Activated naive CD8-positive, alpha-beta T cell treated with anti-CD3 and anti-CD28 coated beads for 36 hours (primary cell): ENCODE results near the gene ZNF462. TPM values are rescaled to one million over a fixed set of nuclear protein-coding genes. Genes with fewer than 3 reads are reported as not detected.

ENCODE experiments used
- DNase-seq: peaks from one replicate; pipeline ENCODE4 v3.0.0; 2021
- H3K27ac Mint-ChIP-seq: one replicate; pipeline ENCODE4 v1.8.0; 2022; ENCODE audit warnings: mild to moderate bottlenecking, moderate library complexity, mixed read lengths
- H3K27me3 Mint-ChIP-seq: one replicate; pipeline ENCODE4 v1.8.0; 2022; ENCODE audit warnings: mild to moderate bottlenecking, mixed read lengths
- H3K36me3 Mint-ChIP-seq: one replicate; pipeline ENCODE4 v1.8.0; 2021; ENCODE audit warnings: mild to moderate bottlenecking, mixed read lengths
- H3K4me1 Mint-ChIP-seq: one replicate; pipeline ENCODE4 v1.8.0; 2021; ENCODE audit warnings: mixed read lengths
- H3K4me3 Mint-ChIP-seq: one replicate; pipeline ENCODE4 v1.8.0; 2022; ENCODE audit warnings: mild to moderate bottlenecking, moderate library complexity, mixed read lengths
- H3K9me3 Mint-ChIP-seq: one replicate; pipeline ENCODE4 v1.8.0; 2022; ENCODE audit warnings: mixed read lengths
- total RNA-seq, 2 experiments: library from RNA; stranded (reverse); gene quantifications; one replicate each; pipeline ENCODE4 v1.2.3, GENCODE V29; 2021

ZNF462 gene
- total RNA-seq, 2 experiments from 2014 or later: 0.23 TPM; not detected in 1

GRCh38 chr9:106859957-106860720 is 2.8 kb upstream of the ZNF462 start:
- Mint-ChIP-seq H3K4me1 (peaks cover 25% of the 10 kb centered on the region), H3K4me3 (no peak overlapping the region), H3K9me3 (peaks cover 2% of the 10 kb centered on the region), H3K27ac (no peak overlapping the region), H3K27me3 (peaks cover 74% of the 10 kb centered on the region), H3K36me3 (peaks cover 5% of the 10 kb centered on the region)
- no peak for DNase-seq

GRCh38 chr9:106860721-106861639 is 2.0 kb upstream of the ZNF462 start:
- Mint-ChIP-seq H3K27ac (no peak overlapping the region), H3K9me3 (peaks cover 2% of the 10 kb centered on the region), H3K36me3 (peaks cover 5% of the 10 kb centered on the region), H3K4me3 (no peak overlapping the region), H3K27me3 (peaks cover 83% of the 10 kb centered on the region), H3K4me1 (peaks cover 25% of the 10 kb centered on the region)
- DNase-seq: no peak

- DNase-seq: no peak
- Mint-ChIP-seq H3K27ac (no peak overlapping the region), H3K4me3 (no peak overlapping the region), H3K36me3 (peaks cover 5% of the 10 kb centered on the region), H3K9me3 (peaks cover 2% of the 10 kb centered on the region), H3K27me3 (peaks cover 84% of the 10 kb centered on the region), H3K4me1 (peaks cover 25% of the 10 kb centered on the region)
Observed at GRCh38 chr9:106861640-106862109, 1.3 kb upstream of the ZNF462 start.

- H3K27me3 Mint-ChIP-seq: peaks cover 79% of the 10 kb centered on the region
- H3K4me1 Mint-ChIP-seq: peaks cover 25% of the 10 kb centered on the region
- H3K4me3 Mint-ChIP-seq: peak overlapping the region; percentile 70
- no peak for DNase-seq
- H3K9me3 Mint-ChIP-seq: peaks cover 2% of the 10 kb centered on the region
- no peak overlapping the region for H3K27ac Mint-ChIP-seq
- H3K36me3 Mint-ChIP-seq: peaks cover 5% of the 10 kb centered on the region
Observed at GRCh38 chr9:106862110-106862820, 701 bp upstream of the ZNF462 start.

- Mint-ChIP-seq H3K4me1 (peaks cover 25% of the 10 kb centered on the region), H3K27me3 (peaks cover 69% of the 10 kb centered on the region), H3K36me3 (peaks cover 5% of the 10 kb centered on the region), H3K27ac (no peak overlapping the region), H3K9me3 (peaks cover 2% of the 10 kb centered on the region), H3K4me3 (no peak overlapping the region)
- DNase-seq: no peak
Observed at GRCh38 chr9:106864373-106865143, 1.6 kb downstream of the ZNF462 start.

- no peak for DNase-seq
- Mint-ChIP-seq H3K27me3 (peaks cover 52% of the 10 kb centered on the region), H3K4me3 (no peak overlapping the region), H3K9me3 (no peaks in the 10 kb centered on the region), H3K27ac (no peak overlapping the region), H3K36me3 (peaks cover 3% of the 10 kb centered on the region), H3K4me1 (peaks cover 17% of the 10 kb centered on the region)
Observed at GRCh38 chr9:106866243-106866642, 3.3 kb downstream of the ZNF462 start.

GRCh38 chr9:106867286-106867685 is 4.3 kb downstream of the ZNF462 start:
- DNase-seq: no peak

GRCh38 chr9:106868087-106868486 is 5.1 kb downstream of the ZNF462 start:
- Mint-ChIP-seq H3K4me1 (peaks cover 4% of the 10 kb centered on the region), H3K27me3 (peaks cover 34% of the 10 kb centered on the region), H3K27ac (no peak overlapping the region), H3K36me3 (no peaks in the 10 kb centered on the region), H3K9me3 (no peaks in the 10 kb centered on the region), H3K4me3 (no peak overlapping the region)
- DNase-seq: no peak

More at GRCh38 chr9:106867286-106867685, 4.3 kb downstream of the ZNF462 start:
- Mint-ChIP-seq H3K27me3 (peaks cover 42% of the 10 kb centered on the region), H3K36me3 (no peaks in the 10 kb centered on the region), H3K27ac (no peak overlapping the region), H3K4me1 (peaks cover 10% of the 10 kb centered on the region), H3K9me3 (no peaks in the 10 kb centered on the region), H3K4me3 (no peak overlapping the region)

- DNase-seq: no peak
- H3K27ac Mint-ChIP-seq: no peak overlapping the region
- no peaks in the 10 kb centered on the region for H3K36me3 Mint-ChIP-seq
- H3K4me1 Mint-ChIP-seq: peaks cover under 1% of the 10 kb centered on the region
- H3K27me3 Mint-ChIP-seq: peaks cover 29% of the 10 kb centered on the region
- H3K4me3 Mint-ChIP-seq: no peak overlapping the region
- H3K9me3 Mint-ChIP-seq: no peaks in the 10 kb centered on the region
Observed at GRCh38 chr9:106868565-106868964, 5.6 kb downstream of the ZNF462 start.

- Mint-ChIP-seq H3K4me3 (no peak overlapping the region), H3K27me3 (peaks cover 24% of the 10 kb centered on the region), H3K4me1 (no peaks in the 10 kb centered on the region), H3K27ac (no peak overlapping the region), H3K36me3 (no peaks in the 10 kb centered on the region), H3K9me3 (no peaks in the 10 kb centered on the region)
- no peak for DNase-seq
Observed at GRCh38 chr9:106869028-106869427, 6.1 kb downstream of the ZNF462 start.

- H3K27me3 Mint-ChIP-seq: peaks cover 20% of the 10 kb centered on the region
- H3K27ac Mint-ChIP-seq: no peak overlapping the region
- no peak overlapping the region for H3K4me3 Mint-ChIP-seq
- H3K9me3 Mint-ChIP-seq: no peaks in the 10 kb centered on the region
- no peaks in the 10 kb centered on the region for H3K36me3 Mint-ChIP-seq
- H3K4me1 Mint-ChIP-seq: no peaks in the 10 kb centered on the region
- DNase-seq: no peak
Observed at GRCh38 chr9:106869458-106869857, 6.5 kb downstream of the ZNF462 start.

- Mint-ChIP-seq H3K4me3 (no peak overlapping the region), H3K4me1 (no peaks in the 10 kb centered on the region)
- DNase-seq: no peak
Observed at GRCh38 chr9:106872641-106873040, 9.7 kb downstream of the ZNF462 start.

GRCh38 chr9:106874031-106874430 is 11.1 kb downstream of the ZNF462 start:
- no peak overlapping the region for H3K27ac Mint-ChIP-seq
- H3K9me3 Mint-ChIP-seq: no peaks in the 10 kb centered on the region
- no peaks in the 10 kb centered on the region for H3K36me3 Mint-ChIP-seq
- H3K4me3 Mint-ChIP-seq: no peak overlapping the region
- H3K4me1 Mint-ChIP-seq: no peaks in the 10 kb centered on the region
- DNase-seq: no peak
- H3K27me3 Mint-ChIP-seq: no peaks in the 10 kb centered on the region

More at GRCh38 chr9:106872641-106873040, 9.7 kb downstream of the ZNF462 start:
- H3K9me3 Mint-ChIP-seq: no peaks in the 10 kb centered on the region
- peaks cover 2% of the 10 kb centered on the region for H3K27me3 Mint-ChIP-seq
- H3K27ac Mint-ChIP-seq: no peak overlapping the region
- no peaks in the 10 kb centered on the region for H3K36me3 Mint-ChIP-seq

- H3K36me3 Mint-ChIP-seq: no peaks in the 10 kb centered on the region
Observed at GRCh38 chr9:106874652-106875051, 11.7 kb downstream of the ZNF462 start.

More at GRCh38 chr9:106874652-106875051, 11.7 kb downstream of the ZNF462 start:
- H3K4me1 Mint-ChIP-seq: no peaks in the 10 kb centered on the region
- H3K27me3 Mint-ChIP-seq: no peaks in the 10 kb centered on the region
- no peak overlapping the region for H3K27ac Mint-ChIP-seq
- DNase-seq: no peak
- H3K4me3 Mint-ChIP-seq: no peak overlapping the region
- no peaks in the 10 kb centered on the region for H3K9me3 Mint-ChIP-seq
